K562 (cell line): ENCODE results near the gene MBD4. TPM values are rescaled to one million over a fixed set of nuclear protein-coding genes. Genes with fewer than 3 reads are reported as not detected.

Source experiments
- NFIC ChIP-seq: fragments of 450-650 bp; IDR thresholded peaks from 2 replicates; pipeline ENCODE4 v1.6.1; 2017; ENCODE audit warnings: mild to moderate bottlenecking, inconsistent platforms
- REST ChIP-seq, 2 experiments: fragments of 450-650 bp; formaldehyde crosslinking in 1 of 2; IDR thresholded peaks; 2 replicates each; pipeline versions ENCODE4 v1.4.0 to v1.6.1; 2014 to 2020; ENCODE audit warnings: mild to moderate bottlenecking in 2 of 2, borderline replicate concordance in 1 of 2, low read depth in 1 of 2
- polyA plus RNA-seq, 8 experiments: library from polyadenylated mRNA; depleted of rRNA in 4 of 8; stranded (reverse) in 5 of 8; unstranded in 3 of 8; fragments of >200 nt; fragmentation: Nextera tagmentation in 2 of 8; fragmentation: Illumina TruSeq in 1 of 8; extraction: Ambion mirVana in 2 of 8; extraction: Trizol in 1 of 8; gene quantifications; 2 replicates each; pipeline versions ENCODE4 v1.2.1 to v1.2.3, GENCODE V29; 2011 to 2014; ENCODE audit warnings: inconsistent platforms in 1 of 8, missing spikeins in 1 of 8
- total RNA-seq, 7 experiments: library from RNA; depleted of rRNA in 6 of 7; stranded (reverse); fragments of >200 nt in 6 of 7; fragmentation: Illumina TruSeq in 2 of 7; extraction: Trizol in 2 of 7; gene quantifications; 2 replicates each; pipeline versions ENCODE4 v1.2.1 to v1.2.3, GENCODE V29; 2011 to 2021; ENCODE audit warnings: low replicate concordance in 1 of 7

Gene MBD4
- total and polyA plus RNA-seq, 9 of the 15 experiments (the other 6 are each of a cell fraction or from before 2014, with no cell fraction given): 13.3 to 63.9 (median 39.0) TPM

- no peak for TF ChIP-seq REST (IDR thresholded peaks at IDR 0.05; ENCODE audit: borderline replicate concordance)
- no peak for TF ChIP-seq REST (CRISPR knock-in tag; IDR thresholded peaks at IDR 0.05; ENCODE audit: low read depth)
- TF ChIP-seq NFIC: no peak
- TF ChIP-seq, all 486 proteins: peak for 3
Observed at GRCh38 chr3:129460572-129460971, 20.8 kb upstream of the MBD4 start (continued).
